H1 (cell line): ENCODE results near the gene NEUROD6. TPM values are rescaled to one million over a fixed set of nuclear protein-coding genes. Genes with fewer than 3 reads are reported as not detected.

Source experiments
- ATF3 ChIP-seq: IDR thresholded peaks from 2 replicates; pipeline ENCODE4 v1.6.1; 2011; ENCODE audit warnings: low read depth, mild to moderate bottlenecking, low read length; ENCODE audit not compliant: insufficient read depth
- CREB1 ChIP-seq: IDR thresholded peaks from 2 replicates; pipeline ENCODE4 v1.6.1; 2012; ENCODE audit warnings: inconsistent platforms
- CTCF ChIP-seq, 3 experiments: IDR thresholded peaks; 1 replicate in 2 of 3; 2 replicates in 1 of 3; pipeline versions ENCODE4 v1.5.1 to v1.6.1; 2011; ENCODE audit warnings: low read length in 3 of 3, mild to moderate bottlenecking in 3 of 3, inconsistent platforms in 2 of 3, low read depth in 1 of 3, moderate library complexity in 1 of 3; ENCODE audit not compliant: insufficient read depth in 1 of 3; ENCODE audit errors: control extremely low read depth in 1 of 3
- EZH2 ChIP-seq: fragments of 200-600 bp; sonication (generic); IDR thresholded peaks from 2 replicates; pipeline ENCODE4 v1.7.1; 2012; ENCODE audit warnings: low read depth, mild to moderate bottlenecking, moderate library complexity, low read length, inconsistent platforms; ENCODE audit not compliant: severe bottlenecking
- HDAC2 ChIP-seq, 2 experiments: fragments of 300-600 bp in 1 of 2; sonication (generic) in 1 of 2; IDR thresholded peaks; 2 replicates each; pipeline ENCODE4 v1.6.1; 2011 to 2012; ENCODE audit warnings: low read depth in 2 of 2, low read length in 2 of 2, mild to moderate bottlenecking in 2 of 2, moderate library complexity in 2 of 2, borderline replicate concordance in 1 of 2, inconsistent platforms in 1 of 2
- HDAC6 ChIP-seq: IDR thresholded peaks from one replicate; pipeline ENCODE4 v1.7.1; 2012; ENCODE audit warnings: low read depth, mild to moderate bottlenecking, inconsistent platforms, low read length, moderate library complexity
- KDM1A ChIP-seq: fragments of 200-600, 300-600 bp; sonication (generic); IDR thresholded peaks from 2 replicates; pipeline ENCODE4 v1.7.1; 2016; ENCODE audit warnings: mild to moderate bottlenecking, low read length, borderline replicate concordance
- KDM4A ChIP-seq: IDR thresholded peaks from one replicate; pipeline ENCODE4 v1.7.1; 2012; ENCODE audit warnings: low read depth, mild to moderate bottlenecking, moderate library complexity, low read length, inconsistent platforms; ENCODE audit not compliant: severe bottlenecking
- NANOG ChIP-seq: IDR thresholded peaks from 2 replicates; pipeline ENCODE4 v1.6.1; 2011; ENCODE audit warnings: low read length, low read depth, mild to moderate bottlenecking, inconsistent platforms; ENCODE audit not compliant: insufficient read depth, poor library complexity, severe bottlenecking
- YY1 ChIP-seq: IDR thresholded peaks from 2 replicates; pipeline ENCODE4 v1.6.1; 2011; ENCODE audit warnings: low read depth, mild to moderate bottlenecking, low read length
- polyA plus RNA-seq, 7 experiments: library from polyadenylated mRNA; depleted of rRNA in 3 of 7; stranded (reverse) in 5 of 7; unstranded in 2 of 7; fragments of >200 nt in 5 of 7; fragments of 200-250 nt in 2 of 7; gene quantifications; 1 replicate in 5 of 7; 2 replicates in 1 of 7; 4 replicates in 1 of 7; pipeline versions ENCODE4 v1.2.1 to v1.2.3, GENCODE V29; 2011 to 2013; ENCODE audit warnings: missing spikeins in 2 of 7, mixed read lengths in 2 of 7
- total RNA-seq: library from RNA; stranded (reverse); fragmentation: NEBNext Ultra II Directional; extraction: Animal tissue kit (Norgen Biotek cat#: 25700); gene quantifications from 2 replicates; pipeline ENCODE4 v1.2.1, GENCODE V29; 2021

The NEUROD6 gene
- total and polyA plus RNA-seq, 2 of the 8 experiments (the other 6 are each of a cell fraction or from before 2014, with no cell fraction given), result not detected

GRCh38 chr7:31336202-31337001, 4.1 kb downstream of the NEUROD6 start (continued):
- TF ChIP-seq CTCF (IDR thresholded peaks at IDR 0.05; ENCODE audit: control extremely low read depth in 1 of 3, insufficient read depth in 1 of 3, low read depth in 1 of 3, low read length in 3 of 3) (peak; percentile 71 to 82 (median 80)), YY1 (peak; percentile 24; the same call in 1 of the 2 replicates), CREB1 (peak; percentile 48; the same call in 1 of the 2 replicates), HDAC2 (IDR thresholded peaks at IDR 0.05; ENCODE audit: borderline replicate concordance in 1 of 2, low read depth in 2 of 2, low read length in 2 of 2) (0 out of 4 replicates have a peak, but pooled peaks of 1 of the 2 experiments have one; percentile 49), ATF3 (no peak), EZH2 (peak; percentile 43), KDM4A (peak; percentile 81), NANOG (no peak), HDAC6 (no peak), KDM1A (peak; percentile 84)
